Activated effector memory CD4-positive, alpha-beta T cell treated with Interleukin-2 at 50 U/mL for 16 hours (primary cell): ENCODE results near the gene MYORG.
"Not testable (repeated sequence)": the region's sequence is repeated elsewhere in the genome, so short reads cannot be mapped to it uniquely, and the experiment has no call there.

Experiments
- DNase-seq: peaks from one replicate; pipeline ENCODE4 v3.0.0-alpha.2; 2020

MYORG gene

DNA sequence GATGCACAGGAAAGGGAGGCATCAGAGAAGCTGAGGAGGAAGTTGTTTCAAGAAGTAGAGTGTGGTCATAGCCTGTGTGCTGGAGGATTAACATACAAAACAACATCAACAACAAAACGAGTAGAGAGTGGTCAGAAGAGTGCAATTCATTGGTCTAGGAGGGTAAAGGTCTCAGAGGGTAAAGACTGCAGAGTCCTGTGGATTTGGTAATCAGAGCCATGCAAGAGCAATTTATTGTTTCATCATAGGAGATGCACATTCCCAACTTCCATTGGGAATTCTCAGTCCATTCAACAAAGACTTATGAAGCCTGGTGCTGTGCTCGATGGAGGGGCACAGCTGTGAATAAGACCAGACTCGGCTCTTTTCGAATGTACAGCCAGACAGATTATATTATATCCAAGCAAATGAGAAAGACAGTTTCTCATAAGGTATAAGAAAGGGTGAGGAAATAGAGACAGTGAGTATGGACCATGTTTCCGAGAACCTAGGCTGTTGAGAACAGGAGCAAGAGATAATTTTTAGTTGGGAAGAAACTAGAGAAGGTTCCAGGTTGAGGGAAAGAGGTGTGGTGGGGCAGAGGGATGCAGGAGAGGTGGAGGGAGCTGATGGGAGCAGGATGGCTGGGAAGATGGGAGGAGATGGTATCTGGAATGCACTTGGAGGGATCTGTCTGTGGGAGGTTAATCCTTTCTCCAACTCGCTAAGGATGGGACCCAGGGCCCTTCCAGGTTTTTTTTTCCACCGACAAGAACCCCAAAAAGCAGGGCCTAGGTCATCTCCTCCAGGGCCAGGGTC lies 7.9 kb upstream of the MYORG start:
- no peak for DNase-seq

DNA sequence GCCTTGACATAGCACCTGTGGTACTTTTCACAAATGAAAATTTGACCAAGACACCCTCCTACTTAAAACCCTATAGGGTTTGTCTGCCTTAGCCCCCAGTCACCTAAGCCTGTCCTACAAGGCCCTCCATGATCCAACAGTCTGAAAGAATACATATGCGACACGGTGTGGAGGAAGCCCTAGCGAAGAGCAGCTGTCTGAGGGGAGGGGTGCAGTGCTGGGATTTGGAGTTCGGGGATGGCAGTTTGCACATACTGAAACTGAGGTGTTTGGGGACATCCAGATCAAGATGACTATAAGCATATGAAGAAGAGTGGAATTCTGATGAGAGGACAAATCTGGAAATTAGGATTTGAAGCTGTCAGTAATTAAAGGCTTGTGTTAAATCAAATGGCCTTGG lies 7.2 kb upstream of the MYORG start:
- no peak for DNase-seq

- DNase-seq = no peak
Measured at GRCh38 chr9:34382879-34383278, 6.2 kb upstream of the MYORG start.

DNA sequence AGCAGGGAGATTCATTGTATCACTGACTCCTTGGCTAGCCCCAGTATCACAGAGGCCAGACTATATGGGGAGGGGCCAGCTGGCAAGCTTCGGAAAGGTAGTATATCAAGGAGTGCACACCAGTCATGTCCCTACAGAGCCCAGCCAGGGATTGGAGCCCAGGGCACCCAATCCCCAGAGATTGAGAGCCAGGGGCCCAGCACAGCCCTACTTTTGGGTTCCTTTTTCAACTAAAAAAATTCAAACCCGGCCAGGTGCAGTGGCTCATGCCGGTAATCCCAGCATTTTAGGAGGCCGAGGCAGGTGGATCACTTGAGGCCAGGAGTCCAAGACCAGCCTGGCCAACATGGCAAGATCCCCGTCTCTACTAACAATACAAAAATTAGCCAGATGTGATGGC lies 5.4 kb upstream of the MYORG start:
- no peak for DNase-seq

DNA sequence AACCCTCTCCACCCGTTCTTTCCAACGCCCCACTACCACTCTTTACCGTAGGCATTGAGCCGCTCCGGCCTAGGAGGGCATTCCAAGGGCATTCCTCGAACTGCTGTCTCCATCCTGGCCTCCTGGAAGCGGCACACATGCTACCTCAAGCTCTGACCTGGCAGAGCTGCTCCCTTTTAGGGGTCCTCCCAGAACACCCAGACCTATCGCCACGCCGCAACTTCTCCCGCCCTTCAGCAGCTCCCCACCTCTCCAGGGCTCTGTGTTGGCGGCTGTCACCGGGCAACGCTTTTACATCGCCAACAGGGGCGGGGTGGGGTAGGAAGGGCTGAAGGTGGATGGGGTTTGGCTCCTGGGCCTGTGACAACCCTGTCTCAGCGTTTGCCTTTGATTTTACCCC lies 4.6 kb upstream of the MYORG start:
- DNase-seq = no peak

GRCh38 chr9:34380511-34381315 lies 4.0 kb upstream of the MYORG start:
- DNase-seq = peak; percentile 71

GRCh38 chr9:34380034-34380510 lies 3.4 kb upstream of the MYORG start:
- DNase-seq = no peak

DNA sequence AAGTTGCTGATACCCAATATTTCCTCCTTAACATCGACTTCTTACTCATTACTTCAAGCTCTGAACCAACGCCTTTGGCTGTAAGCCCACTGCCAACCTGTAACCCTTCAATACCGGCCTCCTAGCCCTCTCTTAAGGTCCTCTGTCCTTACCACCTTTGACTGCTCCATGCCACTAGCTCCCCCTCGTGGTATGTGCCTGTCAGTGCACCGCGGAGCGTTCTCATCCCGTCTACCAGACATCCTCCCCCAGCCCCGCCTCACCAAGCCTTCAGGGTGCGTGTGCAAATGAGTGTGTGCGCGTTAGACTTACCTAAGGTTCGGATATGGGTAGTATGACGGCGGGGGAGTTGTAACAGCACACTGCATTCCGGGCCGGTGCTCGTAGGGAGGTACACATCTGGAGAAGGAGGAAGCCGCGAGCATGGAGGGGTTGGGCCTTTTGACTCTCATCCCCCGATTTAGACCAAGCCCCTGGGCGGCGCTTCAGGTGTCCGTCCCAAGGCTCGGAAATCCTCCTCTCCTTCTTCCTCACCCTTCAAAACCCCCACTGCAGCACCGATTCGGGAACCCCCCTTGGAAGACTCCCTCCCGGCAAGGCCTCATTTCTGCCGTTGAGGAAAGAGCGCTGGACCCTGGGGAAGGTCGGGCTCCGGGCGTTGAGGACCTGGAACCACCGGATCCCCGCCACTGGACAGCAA lies 2.8 kb upstream of the MYORG start:
- DNase-seq = peak; percentile 84

GRCh38 chr9:34378376-34379060 lies 1.8 kb upstream of the MYORG start:
- no peak for DNase-seq

DNA sequence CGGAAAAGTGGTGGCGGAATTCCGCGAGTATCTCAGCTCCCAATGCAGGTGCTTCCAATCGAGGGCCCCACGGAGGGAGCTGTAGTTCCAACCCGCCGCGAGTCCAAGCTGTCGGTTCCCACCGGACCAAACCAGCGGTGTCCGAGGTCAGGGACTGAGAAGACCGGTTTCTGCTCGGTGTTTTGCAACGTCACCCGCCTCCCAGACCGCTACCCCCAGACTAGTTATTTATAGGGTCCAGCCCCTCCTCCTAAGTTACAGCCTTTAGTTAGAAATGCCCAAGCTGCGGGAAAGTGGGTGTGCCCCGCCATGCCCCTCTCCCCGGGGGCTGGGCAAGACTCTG lies 677 bp upstream of the MYORG start:
- DNase-seq = no peak

DNA sequence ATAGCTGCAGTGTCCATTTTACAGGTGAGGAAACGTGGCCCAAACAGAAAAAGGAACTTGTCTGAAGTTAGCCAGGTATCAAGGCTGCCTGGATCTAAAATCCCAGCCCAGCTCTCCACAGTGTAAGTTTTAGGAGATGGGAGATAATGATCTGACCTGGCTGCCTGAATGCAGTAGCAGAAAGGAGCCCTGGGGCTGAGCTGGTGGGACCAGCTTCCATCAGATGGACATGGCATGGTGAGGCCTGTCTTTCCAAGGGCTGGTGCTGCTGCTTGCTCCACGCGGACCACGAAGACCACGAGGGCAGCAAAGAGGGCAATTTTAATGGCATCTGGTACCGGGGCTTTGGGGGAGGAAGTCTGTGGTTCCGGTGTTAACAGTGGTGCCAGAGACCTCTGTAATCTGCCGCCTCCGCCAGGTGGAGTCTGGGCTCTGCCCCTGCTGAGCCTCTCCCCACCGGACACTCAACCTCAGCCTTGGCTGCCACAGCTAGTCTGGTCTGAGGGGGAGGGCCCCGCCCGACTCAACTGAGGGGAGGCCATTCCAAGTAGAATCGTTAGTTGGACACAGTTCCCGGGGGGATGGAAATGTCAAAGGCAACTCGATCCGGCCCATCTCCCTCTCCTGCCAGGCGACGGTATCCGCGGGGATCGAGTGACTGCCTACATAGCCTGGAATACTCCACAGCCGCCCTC lies 650 bp downstream of the MYORG start:
- DNase-seq = peak; percentile 50

- DNase-seq = no peak
Measured at GRCh38 chr9:34374905-34375552, 1.7 kb downstream of the MYORG start.

DNA sequence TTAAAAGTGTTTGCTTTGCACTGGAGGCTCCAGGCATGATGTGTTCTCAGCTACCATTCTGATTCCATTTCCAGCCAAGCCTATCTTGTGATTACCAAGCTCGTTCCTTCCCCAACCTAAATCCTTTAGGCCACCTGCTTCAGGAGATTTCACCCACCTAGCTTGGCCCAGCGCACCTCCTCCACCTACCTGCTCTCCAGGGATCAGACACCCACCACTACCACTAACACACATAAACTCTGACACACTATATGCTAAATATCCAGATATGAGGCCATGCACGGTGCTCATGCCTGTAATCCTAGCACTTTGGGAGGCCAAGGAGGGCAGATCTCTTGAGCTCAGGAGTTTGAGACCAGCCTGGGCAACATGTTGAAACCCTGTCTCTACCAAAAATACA lies 2.4 kb downstream of the MYORG start:
- no peak for DNase-seq

- DNase-seq = no peak
Measured at GRCh38 chr9:34373749-34374148, 2.9 kb downstream of the MYORG start.

DNA sequence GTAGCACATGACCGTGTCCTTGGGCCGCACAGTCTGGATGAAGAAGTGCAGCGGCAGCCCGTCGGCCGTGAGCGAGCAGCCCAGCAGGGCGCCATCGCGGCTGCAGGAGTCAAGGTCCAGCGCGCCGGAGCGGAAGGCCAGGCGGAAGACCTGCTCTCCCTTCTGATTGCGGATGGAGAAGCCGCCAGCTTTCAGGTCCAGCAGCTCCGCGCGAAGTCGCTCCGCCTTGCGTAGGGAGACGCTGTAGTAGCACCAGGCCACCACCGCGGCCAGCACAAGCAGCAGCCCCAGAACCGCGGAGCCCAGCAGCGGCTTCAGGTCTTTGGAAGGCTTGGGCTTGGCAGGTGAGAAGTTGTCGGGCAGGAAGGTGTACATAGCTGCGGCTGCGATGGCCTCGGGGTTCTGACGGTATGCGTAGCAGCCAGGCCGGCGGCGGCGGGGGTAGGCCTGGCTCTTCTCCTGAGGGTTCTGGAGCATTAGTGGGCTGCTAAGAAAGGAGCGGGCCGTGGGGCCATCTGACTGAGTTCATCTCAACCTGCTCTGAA lies 4.2 kb downstream of the MYORG start:
- no peak for DNase-seq

- no peak for DNase-seq
Measured at GRCh38 chr9:34371886-34372466, 4.7 kb downstream of the MYORG start.

- DNase-seq = no peak
Measured at GRCh38 chr9:34370970-34371880, 5.5 kb downstream of the MYORG start.

GRCh38 chr9:34370335-34370969 lies 6.2 kb downstream of the MYORG start:
- DNase-seq = no peak

DNA sequence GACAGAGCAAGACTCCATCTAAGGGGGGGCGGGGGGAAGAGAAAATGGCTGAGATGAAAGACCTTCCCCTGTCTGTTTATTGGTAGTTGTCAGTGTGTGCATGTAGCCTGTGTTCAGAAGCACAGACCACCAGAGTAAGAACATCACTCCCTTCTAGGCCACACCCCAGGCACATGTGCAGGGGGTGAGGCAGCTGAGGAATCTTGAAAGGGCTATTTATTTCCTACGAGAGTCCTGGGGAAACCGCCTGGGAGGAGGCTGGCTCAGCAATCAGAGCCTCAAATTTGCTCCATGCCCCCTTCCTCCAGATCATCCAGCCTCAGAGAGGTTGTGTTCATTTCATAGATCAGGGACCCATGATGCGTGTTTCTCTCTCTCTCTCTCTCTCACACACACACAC lies 7.1 kb downstream of the MYORG start:
- DNase-seq = no peak

- DNase-seq = not testable (repeated sequence)
Measured at GRCh38 chr9:34368796-34369195, 7.9 kb downstream of the MYORG start.
